ENCODE data around the gene SASH3. TPM values are rescaled to one million over a fixed set of nuclear protein-coding genes. Genes with fewer than 3 reads are reported as not detected.

Gene SASH3
- polyA plus RNA-seq, 4 donors, result 1.8 to 3.6 (median 2.3) TPM

GRCh38 chrX:129755779-129756650 lies 23.7 kb upstream of the SASH3 start:
- DNase-seq (ENCODE audit: low read depth in 4 of 4, low spot score in 3 of 4), result no peak

GRCh38 chrX:129759576-129760061 lies 20.1 kb upstream of the SASH3 start:
- DNase-seq (ENCODE audit: low read depth in 4 of 4, low spot score in 3 of 4), result no peak

GRCh38 chrX:129760155-129760554 lies 19.6 kb upstream of the SASH3 start:
- no peak for DNase-seq (ENCODE audit: low read depth in 4 of 4, low spot score in 3 of 4)

- DNase-seq (ENCODE audit: low read depth in 4 of 4, low spot score in 3 of 4), result no peak
These were observed 18.8 kb upstream of the SASH3 start for GRCh38 chrX:129760981-129761380.

- DNase-seq (ENCODE audit: low read depth in 4 of 4, low spot score in 3 of 4), result no peak
These were observed 18.2 kb upstream of the SASH3 start for GRCh38 chrX:129761596-129761995.

- DNase-seq (ENCODE audit: low read depth in 4 of 4, low spot score in 3 of 4), result no peak
These were observed 17.3 kb upstream of the SASH3 start for GRCh38 chrX:129762448-129762847.

- no peak for DNase-seq (ENCODE audit: low read depth in 4 of 4, low spot score in 3 of 4)
These were observed 16.1 kb upstream of the SASH3 start for GRCh38 chrX:129763666-129764065.

- no peak for DNase-seq (ENCODE audit: low read depth in 4 of 4, low spot score in 3 of 4)
These were observed 11.6 kb upstream of the SASH3 start for GRCh38 chrX:129768186-129768585.

- no peak for DNase-seq (ENCODE audit: low read depth in 4 of 4, low spot score in 3 of 4)
These were observed 10.9 kb upstream of the SASH3 start for GRCh38 chrX:129768586-129769466.

GRCh38 chrX:129769467-129770154 lies 10.1 kb upstream of the SASH3 start:
- no peak for DNase-seq (ENCODE audit: low read depth in 4 of 4, low spot score in 3 of 4)

GRCh38 chrX:129771266-129771995 lies 8.3 kb upstream of the SASH3 start:
- no peak for DNase-seq (ENCODE audit: low read depth in 4 of 4, low spot score in 3 of 4)

- DNase-seq (ENCODE audit: low read depth in 4 of 4, low spot score in 3 of 4), result no peak
These were observed 6.8 kb upstream of the SASH3 start for GRCh38 chrX:129772796-129773431.

- no peak for DNase-seq (ENCODE audit: low read depth in 4 of 4, low spot score in 3 of 4)
These were observed 5.9 kb upstream of the SASH3 start for GRCh38 chrX:129773649-129774458.

GRCh38 chrX:129777218-129778030 lies 2.3 kb upstream of the SASH3 start:
- DNase-seq (ENCODE audit: low read depth in 4 of 4, low spot score in 3 of 4), result no peak

- DNase-seq (ENCODE audit: low read depth in 4 of 4, low spot score in 3 of 4), result no peak
These were observed 570 bp upstream of the SASH3 start for GRCh38 chrX:129779086-129779672.

GRCh38 chrX:129780441-129781105 lies 824 bp downstream of the SASH3 start:
- no peak for DNase-seq (ENCODE audit: low read depth in 4 of 4, low spot score in 3 of 4)

GRCh38 chrX:129781134-129781672 lies 1.5 kb downstream of the SASH3 start:
- DNase-seq (ENCODE audit: low read depth in 4 of 4, low spot score in 3 of 4), result no peak
